Prostate gland (tissue), 2 donors: ENCODE data around the gene ERCC4. TPM values are rescaled to one million over a fixed set of nuclear protein-coding genes. Genes with fewer than 3 reads are reported as not detected.
"Not testable (repeated sequence)": the region's sequence is repeated elsewhere in the genome, so short reads cannot be mapped to it uniquely, and the experiment has no call there.

Experiments
- DNase-seq: peaks from one replicate; pipeline ENCODE4 v3.0.0-alpha.2; 2019; ENCODE audit warnings: low spot score
- H3K27ac ChIP-seq, 2 donors: fragments of 200-600 bp; sonication (generic); 2 replicates each; pipeline ENCODE4 v1.5.1; 2017 to 2019
- H3K27me3 ChIP-seq: fragments of 200-600 bp; sonication (generic); replicated peaks from 2 replicates; pipeline ENCODE4 v1.5.1; 2019; ENCODE audit not compliant: insufficient read depth
- H3K36me3 ChIP-seq, 2 donors: fragments of 200-600 bp; sonication (generic); 1 replicate in 1 of 2; 2 replicates in 1 of 2; pipeline versions ENCODE4 v1.5.1 to v1.8.1; 2017 to 2019
- H3K4me1 ChIP-seq: fragments of 200-600 bp; sonication (generic); replicated peaks from 2 replicates; pipeline ENCODE4 v1.5.1; 2019
- H3K4me3 ChIP-seq, 2 donors: fragments of 200-600 bp; sonication (generic); 2 replicates each; pipeline ENCODE4 v1.5.1; 2017 to 2019
- H3K9me3 ChIP-seq: fragments of 200-600 bp; sonication (generic); 2 replicates; pipeline ENCODE4 v1.5.1; 2017
- POLR2A ChIP-seq: fragments of 450-650 bp; IDR thresholded peaks from one replicate; pipeline ENCODE4 v1.6.1; 2016; ENCODE audit warnings: antibody characterized with exemption, mild to moderate bottlenecking
- POLR2AphosphoS5 ChIP-seq: sonication (generic); formaldehyde crosslinking; IDR thresholded peaks from one replicate; pipeline ENCODE4 v1.6.1; 2017; ENCODE audit warnings: antibody characterized with exemption
- WGBS: methylation state at CpG from one replicate; pipeline ENCODE4 v1.1.5; 2018; 5-methylcytosine and 5-hydroxymethylcytosine counted together
- intact Hi-C: fragments of 100-400 bp; cut with DNase I; formaldehyde crosslinking; loops from one replicate; pipeline ENCODE4 v1.14.2; 2022
- total RNA-seq, 2 donors: library from RNA; depleted of rRNA; stranded (reverse); fragments of >200 nt; gene quantifications; one replicate each; pipeline ENCODE4 v1.1.0, GENCODE V29; 2016
- TF ChIP-seq, protein P1 (sequence below), 4 experiments: fragments of 200-600 bp in 2 of 4; fragments of 450-650 bp in 2 of 4; sonication (generic) in 2 of 4; IDR thresholded peaks; 1 replicate in 3 of 4; 2 replicates in 1 of 4; pipeline ENCODE4 v1.5.1; 2016 to 2019; ENCODE audit warnings: antibody characterized with exemption in 4 of 4, mild to moderate bottlenecking in 2 of 4, moderate library complexity in 2 of 4

Gene ERCC4
- total RNA-seq, 2 donors from 2014 or later = 7.6 to 13.3 TPM

GRCh38 chr16:13883881-13884280 lies 36.1 kb upstream of the ERCC4 start:
- Histone ChIP-seq H3K36me3 (no peaks in the 10 kb centered on the region), H3K4me3 (no peak overlapping the region), H3K9me3 (no peaks in the 10 kb centered on the region), H3K27me3 (no peaks in the 10 kb centered on the region), H3K4me1 (no peaks in the 10 kb centered on the region), H3K27ac (no peak overlapping the region)
- TF ChIP-seq POLR2AphosphoS5 (no peak), POLR2A (no peak)
- TF ChIP-seq, protein P1, sequence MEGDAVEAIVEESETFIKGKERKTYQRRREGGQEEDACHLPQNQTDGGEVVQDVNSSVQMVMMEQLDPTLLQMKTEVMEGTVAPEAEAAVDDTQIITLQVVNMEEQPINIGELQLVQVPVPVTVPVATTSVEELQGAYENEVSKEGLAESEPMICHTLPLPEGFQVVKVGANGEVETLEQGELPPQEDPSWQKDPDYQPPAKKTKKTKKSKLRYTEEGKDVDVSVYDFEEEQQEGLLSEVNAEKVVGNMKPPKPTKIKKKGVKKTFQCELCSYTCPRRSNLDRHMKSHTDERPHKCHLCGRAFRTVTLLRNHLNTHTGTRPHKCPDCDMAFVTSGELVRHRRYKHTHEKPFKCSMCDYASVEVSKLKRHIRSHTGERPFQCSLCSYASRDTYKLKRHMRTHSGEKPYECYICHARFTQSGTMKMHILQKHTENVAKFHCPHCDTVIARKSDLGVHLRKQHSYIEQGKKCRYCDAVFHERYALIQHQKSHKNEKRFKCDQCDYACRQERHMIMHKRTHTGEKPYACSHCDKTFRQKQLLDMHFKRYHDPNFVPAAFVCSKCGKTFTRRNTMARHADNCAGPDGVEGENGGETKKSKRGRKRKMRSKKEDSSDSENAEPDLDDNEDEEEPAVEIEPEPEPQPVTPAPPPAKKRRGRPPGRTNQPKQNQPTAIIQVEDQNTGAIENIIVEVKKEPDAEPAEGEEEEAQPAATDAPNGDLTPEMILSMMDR (IDR thresholded peaks at IDR 0.05) = no peak
- intact Hi-C loops = no loop called here
- WGBS = 26% methylated on average over 3 of the region's 3 CpGs
- no peak for DNase-seq

DNA sequence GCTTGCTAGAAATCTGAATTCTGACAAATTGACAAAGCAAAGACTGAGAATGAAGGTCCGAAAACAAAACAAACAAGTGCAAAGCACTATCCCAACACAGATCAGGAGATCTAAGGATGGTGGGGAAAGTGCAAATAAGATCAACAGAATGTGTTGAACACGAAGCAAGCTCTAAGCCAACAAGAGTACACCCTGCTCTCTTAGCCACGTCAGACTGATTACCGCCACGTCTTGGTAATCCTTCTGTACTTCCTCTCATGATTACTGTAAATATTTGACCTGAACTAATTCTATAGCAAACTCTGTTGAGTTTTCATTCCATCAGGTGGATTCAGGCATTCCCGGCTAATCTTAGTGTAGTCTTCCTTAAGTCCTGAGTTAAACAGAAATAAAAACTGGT lies 34.3 kb upstream of the ERCC4 start:
- TF ChIP-seq POLR2AphosphoS5 (no peak), POLR2A (no peak)
- TF ChIP-seq, protein P1 (IDR thresholded peaks at IDR 0.05) = no peak
- no peak overlapping the region for H3K4me3 ChIP-seq
- no peaks in the 10 kb centered on the region for H3K9me3 ChIP-seq
- DNase-seq = no peak
- H3K36me3 ChIP-seq = no peaks in the 10 kb centered on the region
- no peaks in the 10 kb centered on the region for H3K4me1 ChIP-seq
- H3K27ac ChIP-seq = no peak overlapping the region
- no peaks in the 10 kb centered on the region for H3K27me3 ChIP-seq
- intact Hi-C loops = no loop called here
- WGBS = 39% methylated on average over 6 of the region's 6 CpGs

DNA sequence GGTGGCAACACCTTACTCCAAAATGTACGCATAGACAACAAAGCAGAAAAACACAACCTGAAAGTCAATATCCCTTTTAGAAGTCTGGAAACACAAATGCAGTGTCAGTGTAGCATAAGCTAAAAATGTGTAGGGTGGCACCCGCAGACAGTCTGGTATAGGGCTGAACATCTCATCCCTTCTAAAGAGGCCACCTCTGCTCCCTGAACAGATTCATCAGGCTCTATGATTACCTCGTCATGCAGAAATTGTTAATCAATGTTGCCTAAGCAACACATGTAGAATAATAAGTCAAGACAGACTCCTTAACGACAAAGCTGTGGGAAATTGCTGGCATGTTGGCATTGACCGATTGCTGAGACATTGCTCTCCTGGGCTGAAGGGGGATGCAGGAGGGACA lies 33.3 kb upstream of the ERCC4 start:
- TF ChIP-seq POLR2A = no peak
- TF ChIP-seq, protein P1 (IDR thresholded peaks at IDR 0.05) = no peak
- TF ChIP-seq POLR2AphosphoS5 = no peak
- intact Hi-C loops = no loop called here
- Histone ChIP-seq H3K27ac (no peak overlapping the region), H3K27me3 (no peaks in the 10 kb centered on the region), H3K36me3 (no peaks in the 10 kb centered on the region), H3K4me3 (no peak overlapping the region), H3K9me3 (no peaks in the 10 kb centered on the region), H3K4me1 (no peaks in the 10 kb centered on the region)
- WGBS = 93% methylated on average over 5 of the region's 5 CpGs
- no peak for DNase-seq

GRCh38 chr16:13889323-13889722 lies 30.6 kb upstream of the ERCC4 start:
- H3K27ac ChIP-seq, H3K36me3 ChIP-seq, H3K4me3 ChIP-seq, H3K27me3 ChIP-seq, H3K4me1 ChIP-seq, H3K9me3 ChIP-seq, DNase-seq, intact Hi-C loops: not testable (repeated sequence)
- WGBS = 89% methylated on average over 22 of the region's 22 CpGs

- H3K36me3 ChIP-seq = no peaks in the 10 kb centered on the region
- no peaks in the 10 kb centered on the region for H3K27me3 ChIP-seq
- H3K27ac ChIP-seq = no peak overlapping the region
- H3K9me3 ChIP-seq = no peaks in the 10 kb centered on the region
- no peak for DNase-seq
- 64% methylated on average over 4 of the region's 4 CpGs for WGBS
- TF ChIP-seq POLR2A = no peak
- TF ChIP-seq, protein P1 (IDR thresholded peaks at IDR 0.05) = no peak
- no peak for TF ChIP-seq POLR2AphosphoS5
- intact Hi-C loops = no loop called here
- no peaks in the 10 kb centered on the region for H3K4me1 ChIP-seq
- no peak overlapping the region for H3K4me3 ChIP-seq
These were observed 27.7 kb upstream of the ERCC4 start for GRCh38 chr16:13892301-13892700.
